Neural cell (in vitro differentiated cells): ENCODE data around the gene FMN2.

Experiments used
- CTCF ChIP-seq: fragments of 450-650 bp; IDR thresholded peaks from 2 replicates; pipeline ENCODE4 v1.5.1; 2014; ENCODE audit warnings: antibody characterized with exemption, mild to moderate bottlenecking, moderate library complexity; ENCODE audit not compliant: poor library complexity, severe bottlenecking
- EZH2 ChIP-seq: fragments of 200-600, 300-800 bp; shearing (Covaris generic), sonication (generic); IDR thresholded peaks from 2 replicates; pipeline ENCODE4 v1.6.1; 2014; ENCODE audit warnings: antibody characterized with exemption, low read length, borderline replicate concordance, mild to moderate bottlenecking; ENCODE audit not compliant: insufficient read depth, poor library complexity, severe bottlenecking
- POLR2AphosphoS5 ChIP-seq: IDR thresholded peaks from 2 replicates; pipeline ENCODE4 v1.6.1; 2012
- REST ChIP-seq: IDR thresholded peaks from 2 replicates; pipeline ENCODE4 v1.6.1; 2012; ENCODE audit warnings: borderline replicate concordance

GRCh38 chr1:240417317-240417716 lies 325.6 kb downstream of the FMN2 start:
- TF ChIP-seq EZH2, result no peak
- no peak for TF ChIP-seq CTCF
- TF ChIP-seq POLR2AphosphoS5, result no peak
- no peak for TF ChIP-seq REST
